NCI-H1105 treated with DMSO at 0.1 percent for 48 hours (cell line): ENCODE results near the gene LTB.

ENCODE experiments used
- DNase-seq: peaks from one replicate; lab custom pipeline; 2025; lab: John Stamatoyannopoulos, UW

The LTB gene

GRCh38 chr6:31547727-31548543 lies 34.3 kb downstream of the LTB start:
- no peak for DNase-seq

- peak; percentile 98 for DNase-seq
Measured at GRCh38 chr6:31546958-31547726, 35.1 kb downstream of the LTB start, which contains the start of gene NFKBIL1. TSS of gene NFKBIL1 (plus strand) at chr6:31547608. CDS start at chr6:31547695, 87 bp downstream.

DNA sequence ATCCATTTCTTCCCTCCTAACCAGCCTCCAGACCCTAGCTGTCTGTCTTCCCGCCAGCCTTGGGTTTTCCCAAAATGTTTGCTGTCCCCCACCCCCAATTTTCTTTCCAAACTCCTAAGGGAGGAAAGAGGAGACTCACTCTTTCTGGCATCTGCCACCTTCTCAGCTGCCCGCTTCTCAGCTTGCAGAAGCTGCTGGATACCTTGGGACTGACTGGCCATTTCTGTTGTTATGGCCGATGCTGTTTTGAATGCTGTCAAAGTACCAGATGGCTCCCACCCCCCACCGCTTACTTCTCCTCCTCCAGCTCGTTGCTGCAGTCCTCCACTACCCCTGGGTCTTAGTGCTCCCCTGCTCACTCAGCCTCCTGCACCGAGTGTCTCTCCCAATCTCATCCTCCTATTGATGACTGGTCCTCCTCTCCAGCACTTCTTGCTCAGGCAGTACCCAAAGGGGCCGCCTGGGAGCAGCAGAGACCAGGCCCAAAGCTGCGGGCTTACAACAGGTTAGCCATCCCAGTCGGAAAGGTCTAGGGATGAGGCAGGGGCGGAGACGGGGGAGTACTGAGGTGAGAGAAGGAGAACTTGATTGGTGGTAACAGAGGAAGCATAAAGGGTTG lies 35.8 kb downstream of the LTB start, which contains the start of gene ATP6V1G2:
Gene ATP6V1G2, minus strand, starts transcription at position 270 of the 619 bp plus-strand sequence. Its CDS starts 49 bp downstream, at position 221.
- DNase-seq: peak; percentile 97

- DNase-seq: no peak
Measured at GRCh38 chr6:31545291-31545690, 36.9 kb downstream of the LTB start.

DNA sequence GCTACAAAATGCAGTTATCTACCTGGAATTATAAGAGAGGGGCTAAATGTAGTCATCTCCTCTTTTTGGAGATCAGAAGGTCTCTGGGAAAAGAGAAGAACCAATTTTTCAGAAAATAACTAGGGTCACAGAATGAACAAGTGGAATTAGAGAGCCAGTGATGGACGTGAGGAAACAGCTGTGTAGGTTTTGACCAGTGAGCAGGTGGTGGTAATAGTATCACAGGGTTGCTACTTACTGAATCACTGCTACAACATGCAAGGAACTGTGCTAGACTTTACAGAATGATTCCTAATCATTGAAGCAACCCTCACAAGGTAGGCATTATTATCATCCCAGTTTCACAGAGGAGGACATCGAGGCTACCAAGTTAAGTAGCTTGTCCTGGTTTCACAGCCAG lies 37.5 kb downstream of the LTB start:
- no peak for DNase-seq

- no peak for DNase-seq
Measured at GRCh38 chr6:31543639-31544038, 38.6 kb downstream of the LTB start.

GRCh38 chr6:31541658-31542521 lies 40.3 kb downstream of the LTB start, which contains the start of gene DDX39B:
TSS of gene DDX39B (minus strand) at chr6:31542003. CDS start at chr6:31540532, 1,471 bp downstream.
- DNase-seq: peak; percentile 98

DNA sequence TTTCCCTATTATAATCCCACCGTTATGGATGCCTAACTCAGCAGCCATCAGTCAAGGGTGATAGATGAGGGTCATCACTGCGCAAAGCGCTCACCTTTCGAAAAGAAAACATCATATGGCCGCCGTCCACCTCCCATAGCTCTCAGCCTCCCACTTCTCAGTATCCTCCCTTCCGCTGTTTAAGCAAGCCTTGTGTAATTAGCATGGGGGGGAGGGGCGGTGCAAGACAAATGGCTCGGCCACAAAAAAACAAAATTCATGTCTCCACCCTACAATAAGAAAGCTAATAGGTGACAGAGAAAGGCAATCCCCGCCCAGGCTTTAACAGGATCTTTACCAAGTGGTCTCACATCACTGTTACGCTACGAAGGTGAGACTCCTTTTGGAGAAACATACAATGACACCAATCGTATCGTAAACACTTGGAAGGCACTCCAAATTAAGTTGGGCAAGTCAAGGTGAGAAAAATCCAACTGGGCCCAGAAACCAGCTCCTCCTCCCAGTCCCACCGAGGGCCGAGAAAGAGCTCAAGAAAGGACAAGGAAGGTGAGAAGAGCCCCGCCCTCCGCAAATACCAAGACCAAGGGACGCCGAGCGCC lies 41.1 kb downstream of the LTB start:
- DNase-seq: peak; percentile 53

- DNase-seq: no peak
Measured at GRCh38 chr6:31540640-31541039, 41.6 kb downstream of the LTB start.

GRCh38 chr6:31538805-31539400 lies 43.3 kb downstream of the LTB start:
- DNase-seq: no peak

DNA sequence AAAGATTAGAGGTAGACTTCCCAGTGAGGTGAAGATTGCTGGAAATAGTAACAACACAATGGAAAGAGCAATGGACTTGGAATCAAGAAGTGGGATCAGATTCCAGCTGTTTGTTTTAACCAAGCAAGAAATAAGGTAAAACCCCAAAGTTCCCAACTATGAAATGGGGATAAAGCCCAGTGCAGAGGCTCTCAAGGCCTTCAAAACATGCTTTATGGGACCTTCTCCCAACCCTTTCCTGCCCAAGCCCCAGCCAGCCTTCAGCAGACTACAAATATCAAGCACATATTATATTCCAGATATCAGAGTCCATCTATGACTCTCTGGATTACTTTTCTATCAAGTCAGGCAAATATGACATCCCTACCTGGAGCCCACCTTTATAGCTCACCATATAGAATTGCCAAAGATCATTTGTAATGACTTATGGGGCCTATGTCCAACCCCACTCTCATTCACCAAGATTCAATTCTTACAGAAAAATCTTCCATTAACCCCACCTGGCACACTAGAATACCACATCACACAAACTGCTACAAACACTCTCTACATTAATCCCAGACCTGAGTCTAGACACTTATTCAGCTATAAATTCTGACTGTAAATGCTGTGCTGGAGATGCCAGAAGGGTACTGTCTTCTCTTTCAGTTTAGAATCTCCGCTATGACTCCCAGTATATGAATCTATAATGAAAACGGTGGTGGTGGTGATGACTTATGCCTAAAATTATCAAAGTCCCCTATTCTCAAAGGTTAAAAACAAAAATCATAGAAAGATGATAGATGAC lies 46.5 kb downstream of the LTB start:
- DNase-seq: no peak

GRCh38 chr6:31534521-31535040 lies 47.6 kb downstream of the LTB start:
- DNase-seq: no peak

GRCh38 chr6:31534011-31534410 lies 48.2 kb downstream of the LTB start:
- no peak for DNase-seq

- DNase-seq: no peak
Measured at GRCh38 chr6:31533455-31533841, 48.8 kb downstream of the LTB start.

- DNase-seq: no peak
Measured at GRCh38 chr6:31532644-31533454, 49.4 kb downstream of the LTB start.

DNA sequence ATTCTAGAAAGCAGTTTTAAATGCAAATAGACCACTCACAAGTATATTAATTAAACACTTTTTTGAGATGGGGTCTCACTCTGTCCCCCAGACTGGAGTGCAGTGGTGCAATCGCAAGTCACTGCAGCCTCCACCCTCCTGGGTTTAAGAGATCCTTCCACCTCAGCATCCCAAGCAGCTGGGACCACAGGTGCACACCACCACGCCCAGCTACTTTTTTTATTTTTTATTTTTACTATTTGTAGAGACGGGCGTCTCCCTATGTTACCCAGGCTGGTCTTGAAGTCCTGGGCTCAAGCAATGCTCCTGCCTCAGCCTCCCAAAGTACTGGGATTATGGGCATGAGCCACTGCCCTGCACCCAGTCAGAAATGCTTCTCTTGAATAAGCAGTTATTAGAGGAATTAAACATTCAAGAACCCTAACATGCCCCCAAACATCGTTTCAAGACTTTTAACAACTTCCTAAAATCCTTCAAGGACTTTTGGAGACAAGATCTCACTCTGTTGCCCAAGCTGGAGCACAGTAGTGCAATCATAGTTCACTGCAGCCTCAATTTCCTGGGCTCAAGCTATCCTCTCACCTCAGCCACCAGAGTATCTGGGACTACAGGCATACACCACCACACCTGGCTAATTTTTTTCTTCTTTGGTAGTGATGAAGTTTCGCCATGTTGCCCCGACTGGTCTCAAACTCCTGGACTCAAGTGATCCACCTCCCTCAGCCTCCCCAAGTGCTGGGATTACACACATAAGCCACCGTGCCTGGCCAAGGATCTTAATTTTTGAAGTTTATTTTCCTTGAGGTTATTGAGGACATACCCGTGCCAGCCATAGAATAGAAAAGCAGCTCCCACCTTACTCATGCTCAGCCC lies 50.2 kb downstream of the LTB start:
- no peak for DNase-seq

GRCh38 chr6:31531162-31531561 lies 51.1 kb downstream of the LTB start:
- DNase-seq: no peak

GRCh38 chr6:31530659-31531058 lies 51.6 kb downstream of the LTB start:
- DNase-seq: no peak
